Neuron (in vitro differentiated cells): ENCODE data around the gene KLHDC7A.

Source experiments
- H2AFZ ChIP-seq: one replicate; pipeline ENCODE4 v1.6.1; 2013; ENCODE audit warnings: low read depth, mild to moderate bottlenecking, inconsistent platforms, low read length, moderate library complexity
- H3K27me3 ChIP-seq: one replicate; pipeline ENCODE4 v1.6.1; 2013; ENCODE audit warnings: low read length; ENCODE audit not compliant: insufficient read depth
- H3K36me3 ChIP-seq: one replicate; pipeline ENCODE4 v1.6.1; 2013; ENCODE audit warnings: low read length; ENCODE audit not compliant: insufficient read depth
- H3K4me1 ChIP-seq: one replicate; pipeline ENCODE4 v1.6.1; 2013; ENCODE audit warnings: low read length; ENCODE audit not compliant: insufficient read depth
- H3K4me3 ChIP-seq: 2 replicates; pipeline ENCODE4 v1.5.1; 2013; ENCODE audit warnings: mild to moderate bottlenecking, low read length, moderate library complexity
- H3K9me3 ChIP-seq: one replicate; pipeline ENCODE4 v1.6.1; 2013; ENCODE audit warnings: low read length

The KLHDC7A gene

DNA sequence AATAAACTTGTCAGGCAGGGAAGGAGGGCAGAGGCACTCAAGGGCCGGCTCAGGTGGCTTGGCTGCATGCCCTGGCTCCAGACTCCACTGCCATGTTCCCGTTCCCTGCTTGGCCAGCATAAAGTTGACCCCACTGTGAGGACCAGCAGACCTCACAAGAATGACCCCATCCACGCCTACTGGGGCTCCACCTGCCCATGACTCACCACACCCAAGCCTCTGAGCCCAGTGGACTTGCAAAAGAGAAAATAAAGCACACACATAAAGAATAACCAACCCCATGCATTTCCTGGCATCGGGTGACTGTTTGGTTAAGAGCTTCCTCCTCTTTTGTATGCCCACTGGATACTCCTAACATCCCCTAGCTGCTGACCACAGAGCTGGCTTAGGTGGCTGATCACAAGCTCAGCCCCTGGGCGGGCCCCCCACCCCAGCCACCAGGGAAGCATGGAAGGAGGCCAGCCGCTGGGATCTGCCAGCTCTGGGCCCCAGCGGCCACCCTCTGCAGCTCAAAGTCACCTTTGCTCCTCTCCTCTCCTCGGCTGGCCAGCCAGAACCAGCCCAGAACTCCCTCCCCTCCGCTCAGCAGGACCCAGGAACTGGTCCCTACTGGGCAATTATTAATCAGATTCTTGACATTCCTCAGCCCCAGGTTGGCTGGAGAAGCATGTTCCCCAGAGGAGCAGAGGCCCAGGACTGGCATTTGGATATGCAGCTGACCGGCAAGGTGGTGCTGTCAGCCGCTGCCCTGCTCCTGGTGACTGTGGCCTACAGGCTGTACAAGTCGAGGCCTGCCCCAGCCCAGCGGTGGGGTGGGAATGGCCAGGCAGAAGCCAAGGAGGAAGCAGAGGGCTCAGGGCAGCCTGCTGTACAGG, at the start of gene KLHDC7A:
Gene KLHDC7A, plus strand, starts transcription at position 616 of the 875 bp plus-strand sequence. Its CDS starts 52 bp downstream, at position 668.
- Histone ChIP-seq H3K4me3 (no peak within 1 kb of the TSS), H2AFZ (no peak within 1 kb of the TSS), H3K4me1 (no peaks in the 10 kb centered on the region), H3K9me3 (no peaks in the 10 kb centered on the region), H3K27me3 (peaks cover 2% of the 10 kb centered on the region), H3K36me3 (no peaks in the 10 kb centered on the region)

GRCh38 chr1:18434041-18434440, 46.7 kb upstream of the KLHDC7A start:
- Histone ChIP-seq H2AFZ (no peak overlapping the region), H3K27me3 (no peaks in the 10 kb centered on the region), H3K4me3 (no peak overlapping the region)

DNA sequence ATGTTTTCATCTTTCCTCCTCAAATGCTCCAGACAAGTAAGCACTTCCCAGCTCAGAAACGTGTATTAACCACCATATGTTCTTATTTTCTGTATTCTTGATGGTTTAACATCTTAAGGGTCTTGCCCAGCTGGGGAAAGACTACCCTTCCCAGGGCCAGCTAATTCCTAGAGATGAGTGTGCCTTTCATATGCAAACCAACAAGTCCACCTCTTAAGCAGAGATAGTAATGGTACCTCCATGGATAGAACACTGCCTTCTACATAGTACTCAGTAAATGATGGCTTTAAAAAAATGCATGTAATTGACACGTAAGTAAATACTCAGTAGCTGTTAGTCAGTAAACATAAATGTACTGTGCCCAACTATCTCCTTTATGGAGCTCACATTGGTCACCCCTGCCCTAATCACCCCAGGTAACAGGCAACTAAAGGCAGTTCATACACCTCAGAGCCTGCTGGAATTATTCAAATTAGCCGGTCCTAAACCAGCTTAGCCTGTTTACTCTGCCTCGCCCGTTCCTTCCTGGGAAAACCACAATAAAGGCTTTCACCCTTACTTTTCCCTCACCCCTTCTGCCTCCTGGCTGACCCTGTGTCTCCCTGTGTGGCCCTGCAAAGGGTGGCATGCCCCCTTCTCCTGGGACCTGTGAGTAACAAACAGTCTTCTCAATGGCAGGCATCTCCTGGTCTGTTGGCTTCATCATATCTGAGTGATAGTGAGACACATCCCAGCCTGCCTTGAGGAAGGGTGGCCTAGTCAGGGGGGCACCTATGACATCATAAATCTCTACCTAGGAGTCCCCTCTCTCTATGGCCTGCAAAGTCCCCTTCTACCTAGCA, 40.1 kb upstream of the KLHDC7A start:
- H3K27me3 ChIP-seq = no peaks in the 10 kb centered on the region
- H3K36me3 ChIP-seq = no peaks in the 10 kb centered on the region
- H3K4me1 ChIP-seq = no peaks in the 10 kb centered on the region
- H2AFZ ChIP-seq = no peak overlapping the region
- H3K9me3 ChIP-seq = no peaks in the 10 kb centered on the region
- no peak overlapping the region for H3K4me3 ChIP-seq

More at GRCh38 chr1:18434041-18434440, 46.7 kb upstream of the KLHDC7A start:
- Histone ChIP-seq H3K4me1 (no peaks in the 10 kb centered on the region), H3K9me3 (no peaks in the 10 kb centered on the region), H3K36me3 (no peaks in the 10 kb centered on the region)

GRCh38 chr1:18443587-18444520, 36.9 kb upstream of the KLHDC7A start:
- Histone ChIP-seq H2AFZ (no peak overlapping the region), H3K27me3 (no peaks in the 10 kb centered on the region), H3K4me1 (no peaks in the 10 kb centered on the region), H3K9me3 (no peaks in the 10 kb centered on the region), H3K4me3 (no peak overlapping the region), H3K36me3 (no peaks in the 10 kb centered on the region)

GRCh38 chr1:18444563-18444962, 36.2 kb upstream of the KLHDC7A start:
- Histone ChIP-seq H3K9me3 (no peaks in the 10 kb centered on the region), H3K36me3 (no peaks in the 10 kb centered on the region), H3K4me3 (no peak overlapping the region), H3K27me3 (no peaks in the 10 kb centered on the region), H2AFZ (no peak overlapping the region), H3K4me1 (no peaks in the 10 kb centered on the region)

- H3K9me3 ChIP-seq = no peaks in the 10 kb centered on the region
- no peaks in the 10 kb centered on the region for H3K36me3 ChIP-seq
- no peaks in the 10 kb centered on the region for H3K27me3 ChIP-seq
- H3K4me3 ChIP-seq = no peak overlapping the region
- H3K4me1 ChIP-seq = no peaks in the 10 kb centered on the region
- H2AFZ ChIP-seq = no peak overlapping the region
Measured at GRCh38 chr1:18446751-18447150, 34.0 kb upstream of the KLHDC7A start.

DNA sequence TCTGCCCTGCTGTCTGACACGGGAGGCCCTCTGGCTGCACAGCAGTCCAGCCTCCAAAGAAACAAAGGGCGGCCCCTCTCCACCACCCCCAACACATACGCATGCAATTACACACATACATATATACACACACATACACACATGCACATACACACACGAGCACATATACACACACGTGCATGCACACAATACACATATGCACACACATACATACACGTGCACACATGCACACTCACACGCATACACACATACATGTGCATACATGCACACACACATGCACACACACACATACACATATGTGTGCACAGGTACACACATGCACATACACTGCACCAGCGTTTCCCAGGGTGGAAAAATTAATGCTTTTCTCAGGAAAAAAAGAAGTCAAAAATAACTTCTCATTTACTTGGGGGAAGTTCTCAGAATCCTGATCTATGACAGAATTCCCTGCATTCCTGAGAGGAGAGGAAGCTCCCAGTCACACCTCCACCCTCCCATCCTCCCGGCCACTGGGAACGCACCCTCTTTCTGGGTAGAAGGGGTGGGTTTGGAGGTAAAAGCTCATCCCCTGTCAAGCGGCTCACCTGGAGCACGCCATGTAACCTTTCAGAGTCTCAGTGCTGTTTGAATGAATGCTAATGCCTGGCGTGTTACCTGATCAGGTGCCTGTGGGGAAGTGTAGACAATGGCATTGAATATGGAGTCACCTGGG, 33.1 kb upstream of the KLHDC7A start:
- no peaks in the 10 kb centered on the region for H3K27me3 ChIP-seq
- no peak overlapping the region for H3K4me3 ChIP-seq
- H2AFZ ChIP-seq = no peak overlapping the region
- no peaks in the 10 kb centered on the region for H3K36me3 ChIP-seq
- H3K9me3 ChIP-seq = no peaks in the 10 kb centered on the region
- H3K4me1 ChIP-seq = no peaks in the 10 kb centered on the region

DNA sequence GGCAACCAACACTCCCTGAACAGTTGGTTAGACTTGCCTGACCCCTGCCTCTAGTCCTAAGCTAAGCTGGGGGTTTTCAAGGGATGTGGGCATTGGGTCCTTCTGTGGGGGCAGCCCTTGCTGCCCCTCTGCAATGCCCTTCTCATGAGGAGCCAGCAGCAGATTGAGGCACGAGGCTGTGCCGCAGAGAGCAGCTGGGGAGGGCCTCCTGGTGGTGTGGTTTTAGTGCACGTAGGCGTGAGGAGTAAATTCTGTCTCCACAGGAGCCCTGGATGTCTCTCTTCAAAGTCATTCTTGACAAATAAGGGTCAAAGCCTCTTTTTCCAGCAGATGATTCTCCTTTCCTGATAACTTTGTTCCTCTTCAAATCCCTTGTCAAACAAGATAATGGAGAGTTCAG, 31.8 kb upstream of the KLHDC7A start:
- Histone ChIP-seq H3K4me3 (no peak overlapping the region), H3K9me3 (no peaks in the 10 kb centered on the region), H3K36me3 (no peaks in the 10 kb centered on the region)

DNA sequence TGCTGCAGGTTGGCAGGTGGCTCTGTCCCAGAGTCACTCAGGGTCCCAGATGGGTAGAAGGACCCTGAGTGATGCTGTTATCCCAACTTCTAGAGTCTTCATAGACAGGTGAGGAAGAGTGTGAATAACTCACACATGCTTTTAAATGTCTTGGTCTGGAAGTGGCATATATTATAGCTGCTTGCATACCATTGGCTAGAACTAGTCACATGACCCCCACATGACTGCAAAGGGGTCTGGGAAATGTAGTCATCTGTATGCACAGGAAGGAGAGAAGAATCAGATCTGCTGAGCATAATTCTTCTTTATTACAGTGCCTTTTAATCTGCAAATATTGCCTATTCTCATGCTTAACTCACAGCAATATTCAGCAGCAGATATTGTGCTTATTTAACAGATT, 28.2 kb upstream of the KLHDC7A start:
- no peak overlapping the region for H3K4me3 ChIP-seq
- no peaks in the 10 kb centered on the region for H3K27me3 ChIP-seq
- no peaks in the 10 kb centered on the region for H3K4me1 ChIP-seq
- H3K36me3 ChIP-seq = no peaks in the 10 kb centered on the region
- no peaks in the 10 kb centered on the region for H3K9me3 ChIP-seq
- no peak overlapping the region for H2AFZ ChIP-seq

More for the DNA sequence above, 31.8 kb upstream of the KLHDC7A start:
- Histone ChIP-seq H2AFZ (no peak overlapping the region), H3K4me1 (no peaks in the 10 kb centered on the region), H3K27me3 (no peaks in the 10 kb centered on the region)

GRCh38 chr1:18458133-18459092, 22.3 kb upstream of the KLHDC7A start:
- Histone ChIP-seq H2AFZ (no peak overlapping the region), H3K27me3 (peaks cover 10% of the 10 kb centered on the region), H3K36me3 (no peaks in the 10 kb centered on the region), H3K9me3 (no peaks in the 10 kb centered on the region), H3K4me1 (no peaks in the 10 kb centered on the region), H3K4me3 (no peak overlapping the region)

- no peaks in the 10 kb centered on the region for H3K36me3 ChIP-seq
- H2AFZ ChIP-seq = no peak overlapping the region
- peaks cover 10% of the 10 kb centered on the region for H3K27me3 ChIP-seq
- no peak overlapping the region for H3K4me3 ChIP-seq
- H3K9me3 ChIP-seq = no peaks in the 10 kb centered on the region
- no peaks in the 10 kb centered on the region for H3K4me1 ChIP-seq
Measured at GRCh38 chr1:18461656-18462055, 19.1 kb upstream of the KLHDC7A start.
